Glutamatergic neuron (in vitro differentiated cells): ENCODE results near the gene LIN9. TPM values are rescaled to one million over a fixed set of nuclear protein-coding genes. Genes with fewer than 3 reads are reported as not detected.
"Not testable (repeated sequence)": the region's sequence is repeated elsewhere in the genome, so short reads cannot be mapped to it uniquely, and the experiment has no call there.

Experiments used
- DNase-seq: peaks from one replicate; pipeline ENCODE4 v3.0.0; 2022
- H3K27ac Mint-ChIP-seq: one replicate; pipeline ENCODE4 v1.8.0; 2020; ENCODE audit warnings: mild to moderate bottlenecking, mixed read lengths, inconsistent platforms; ENCODE audit not compliant: unreplicated experiment
- H3K27me3 Mint-ChIP-seq: one replicate; pipeline ENCODE4 v1.8.0; 2020; ENCODE audit warnings: mild to moderate bottlenecking, moderate library complexity, mixed read lengths, inconsistent platforms; ENCODE audit not compliant: unreplicated experiment
- H3K36me3 Mint-ChIP-seq: one replicate; pipeline ENCODE4 v1.8.0; 2020; ENCODE audit warnings: mild to moderate bottlenecking, mixed read lengths, inconsistent platforms; ENCODE audit not compliant: unreplicated experiment
- H3K4me1 Mint-ChIP-seq: one replicate; pipeline ENCODE4 v1.8.0; 2020; ENCODE audit warnings: mild to moderate bottlenecking, low read depth, mixed read lengths, inconsistent platforms; ENCODE audit not compliant: unreplicated experiment
- H3K4me3 Mint-ChIP-seq: one replicate; pipeline ENCODE4 v1.8.0; 2020; ENCODE audit warnings: mild to moderate bottlenecking, mixed read lengths, inconsistent platforms; ENCODE audit not compliant: unreplicated experiment
- H3K9me3 Mint-ChIP-seq: one replicate; pipeline ENCODE4 v1.8.0; 2020; ENCODE audit warnings: mild to moderate bottlenecking, moderate library complexity, mixed read lengths, inconsistent platforms; ENCODE audit not compliant: unreplicated experiment
- total RNA-seq: library from RNA; stranded (reverse); fragmentation: NEBNext Ultra II Directional; extraction: Animal tissue kit (Norgen Biotek cat#: 25700); gene quantifications from one replicate; pipeline ENCODE4 v1.2.1, GENCODE V29; 2021; ENCODE audit not compliant: unreplicated experiment
- TF ChIP-seq, protein P1 (sequence below): fragments of 200-600 bp; sonication (generic); IDR thresholded peaks from one replicate; pipeline ENCODE4 v1.5.0; 2021; ENCODE audit not compliant: partially characterized antibody, unreplicated experiment

The LIN9 gene
- total RNA-seq, 1 donor from 2014 or later = 7.1 TPM

- Mint-ChIP-seq H3K9me3 (peaks cover 3% of the 10 kb centered on the region), H3K4me3 (no peak overlapping the region), H3K4me1 (no peaks in the 10 kb centered on the region), H3K27ac (no peak overlapping the region), H3K27me3 (no peaks in the 10 kb centered on the region), H3K36me3 (no peaks in the 10 kb centered on the region)
- no peak for DNase-seq
- TF ChIP-seq, protein P1, sequence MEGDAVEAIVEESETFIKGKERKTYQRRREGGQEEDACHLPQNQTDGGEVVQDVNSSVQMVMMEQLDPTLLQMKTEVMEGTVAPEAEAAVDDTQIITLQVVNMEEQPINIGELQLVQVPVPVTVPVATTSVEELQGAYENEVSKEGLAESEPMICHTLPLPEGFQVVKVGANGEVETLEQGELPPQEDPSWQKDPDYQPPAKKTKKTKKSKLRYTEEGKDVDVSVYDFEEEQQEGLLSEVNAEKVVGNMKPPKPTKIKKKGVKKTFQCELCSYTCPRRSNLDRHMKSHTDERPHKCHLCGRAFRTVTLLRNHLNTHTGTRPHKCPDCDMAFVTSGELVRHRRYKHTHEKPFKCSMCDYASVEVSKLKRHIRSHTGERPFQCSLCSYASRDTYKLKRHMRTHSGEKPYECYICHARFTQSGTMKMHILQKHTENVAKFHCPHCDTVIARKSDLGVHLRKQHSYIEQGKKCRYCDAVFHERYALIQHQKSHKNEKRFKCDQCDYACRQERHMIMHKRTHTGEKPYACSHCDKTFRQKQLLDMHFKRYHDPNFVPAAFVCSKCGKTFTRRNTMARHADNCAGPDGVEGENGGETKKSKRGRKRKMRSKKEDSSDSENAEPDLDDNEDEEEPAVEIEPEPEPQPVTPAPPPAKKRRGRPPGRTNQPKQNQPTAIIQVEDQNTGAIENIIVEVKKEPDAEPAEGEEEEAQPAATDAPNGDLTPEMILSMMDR = no peak
These were observed 29.5 kb downstream of the LIN9 start for GRCh38 chr1:226279498-226279897.

DNA sequence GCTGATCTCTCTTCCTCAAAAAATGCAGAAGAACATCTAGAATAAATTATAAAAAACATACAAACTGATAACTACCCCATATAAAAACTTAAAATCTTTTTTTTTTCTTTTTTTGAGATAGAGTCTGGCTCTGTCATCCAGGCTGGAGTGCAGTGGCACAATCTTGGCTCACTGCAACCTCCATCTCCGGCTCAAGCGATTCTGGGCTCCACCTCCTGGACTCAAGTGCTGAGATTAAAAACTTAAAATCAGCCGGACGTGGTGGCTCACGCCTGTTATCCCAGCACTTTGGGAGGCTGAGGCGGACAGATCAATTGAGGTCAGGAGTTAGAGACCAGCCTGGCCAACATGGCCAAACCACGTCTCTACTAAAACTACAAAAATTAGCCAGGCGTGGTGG, 31.1 kb downstream of the LIN9 start:
- no peak overlapping the region for H3K27ac Mint-ChIP-seq
- H3K4me3 Mint-ChIP-seq = no peak overlapping the region
- H3K27me3 Mint-ChIP-seq = no peaks in the 10 kb centered on the region
- H3K4me1 Mint-ChIP-seq = no peaks in the 10 kb centered on the region
- DNase-seq = no peak
- H3K36me3 Mint-ChIP-seq = no peaks in the 10 kb centered on the region
- TF ChIP-seq, protein P1 = no peak
- no peaks in the 10 kb centered on the region for H3K9me3 Mint-ChIP-seq

GRCh38 chr1:226276987-226277386, 32.0 kb downstream of the LIN9 start:
- no peak overlapping the region for H3K4me3 Mint-ChIP-seq
- no peak for DNase-seq
- H3K4me1 Mint-ChIP-seq = no peaks in the 10 kb centered on the region
- H3K27ac Mint-ChIP-seq = no peak overlapping the region
- TF ChIP-seq, protein P1 = no peak
- H3K36me3 Mint-ChIP-seq = no peaks in the 10 kb centered on the region
- no peaks in the 10 kb centered on the region for H3K9me3 Mint-ChIP-seq
- H3K27me3 Mint-ChIP-seq = peaks cover 3% of the 10 kb centered on the region

GRCh38 chr1:226276077-226276682, 32.8 kb downstream of the LIN9 start:
- H3K36me3 Mint-ChIP-seq = no peaks in the 10 kb centered on the region
- no peaks in the 10 kb centered on the region for H3K4me1 Mint-ChIP-seq
- H3K27ac Mint-ChIP-seq = no peak overlapping the region
- no peak overlapping the region for H3K4me3 Mint-ChIP-seq
- TF ChIP-seq, protein P1 = no peak
- DNase-seq = no peak
- peaks cover 3% of the 10 kb centered on the region for H3K27me3 Mint-ChIP-seq
- no peaks in the 10 kb centered on the region for H3K9me3 Mint-ChIP-seq

- TF ChIP-seq, protein P1 = no peak
These were observed 34.8 kb downstream of the LIN9 start for GRCh38 chr1:226274138-226274537.

DNA sequence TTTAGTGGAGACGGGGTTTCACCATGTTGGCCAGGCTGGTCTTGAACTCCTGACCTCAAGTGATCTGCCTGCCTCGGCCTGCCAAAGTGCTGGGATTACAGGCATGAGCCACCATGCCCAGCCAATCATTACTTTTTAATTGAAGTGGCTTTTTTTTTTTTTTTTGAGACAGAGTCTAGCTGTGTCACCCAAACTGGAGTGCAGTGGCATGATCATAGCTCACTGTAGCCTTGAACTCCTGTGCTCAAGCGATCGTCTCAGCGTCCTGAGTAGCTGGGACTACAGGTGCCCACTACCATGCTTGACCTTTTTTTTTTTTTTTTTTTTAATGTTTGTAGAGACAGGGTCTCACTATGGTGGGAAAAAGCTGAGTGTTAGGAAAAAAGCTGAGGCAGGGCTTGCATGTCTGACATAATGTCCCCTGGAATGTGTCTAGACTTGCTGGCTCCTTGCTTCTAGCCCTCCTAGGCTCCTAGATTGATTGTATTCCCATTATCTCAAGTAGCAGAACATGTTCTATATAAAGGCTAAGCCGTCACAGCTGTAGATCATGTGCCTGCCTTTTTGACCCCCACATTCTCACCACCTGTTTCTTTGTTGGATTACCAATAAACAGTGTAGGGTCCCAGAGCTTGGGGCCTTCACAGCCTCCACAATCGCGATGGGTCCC, 36.6 kb downstream of the LIN9 start:
- not testable (repeated sequence) for H3K4me1 Mint-ChIP-seq, H3K36me3 Mint-ChIP-seq, H3K9me3 Mint-ChIP-seq, H3K27me3 Mint-ChIP-seq, H3K4me3 Mint-ChIP-seq, DNase-seq, H3K27ac Mint-ChIP-seq

More at GRCh38 chr1:226274138-226274537, 34.8 kb downstream of the LIN9 start:
- no peaks in the 10 kb centered on the region for H3K36me3 Mint-ChIP-seq
- H3K27ac Mint-ChIP-seq = no peak overlapping the region
- no peaks in the 10 kb centered on the region for H3K4me1 Mint-ChIP-seq
- no peak for DNase-seq
- peaks cover 3% of the 10 kb centered on the region for H3K27me3 Mint-ChIP-seq
- no peaks in the 10 kb centered on the region for H3K9me3 Mint-ChIP-seq
- H3K4me3 Mint-ChIP-seq = no peak overlapping the region
